Thoracic aorta (tissue), 2 donors: ENCODE measurements around the gene VAPA. TPM values are rescaled to one million over a fixed set of nuclear protein-coding genes. Genes with fewer than 3 reads are reported as not detected.

Source experiments
- ATAC-seq: fragments of 150-250 bp; one replicate; pipeline ENCODE4 v1.8.0; 2017; ENCODE audit warnings: low read depth; ENCODE audit not compliant: insufficient number of reproducible peaks, low FRiP score
- DNase-seq: peaks from one replicate; pipeline ENCODE4 v3.0.0-alpha.2; 2020; ENCODE audit warnings: low spot score
- H3K27ac ChIP-seq, 2 donors: fragments of 200-600 bp; sonication (generic); 1 replicate in 1 of 2; 2 replicates in 1 of 2; pipeline ENCODE4 v1.5.1; 2016; ENCODE audit warnings: mild to moderate bottlenecking in 2 of 2, moderate library complexity in 2 of 2
- H3K27me3 ChIP-seq: fragments of 200-600 bp; sonication (generic); replicated peaks from 2 replicates; pipeline ENCODE4 v1.6.0; 2016; ENCODE audit warnings: mild to moderate bottlenecking; ENCODE audit not compliant: insufficient read depth
- H3K36me3 ChIP-seq: fragments of 200-600 bp; sonication (generic); one replicate; pipeline ENCODE4 v1.5.1; 2016
- H3K4me1 ChIP-seq, 2 donors: fragments of 200-600 bp; sonication (generic); 1 replicate in 1 of 2; 2 replicates in 1 of 2; pipeline versions ENCODE4 v1.5.1 to v1.6.0; 2016; ENCODE audit warnings: low read depth in 2 of 2, mild to moderate bottlenecking in 1 of 2; ENCODE audit not compliant: control insufficient read depth in 1 of 2
- H3K4me3 ChIP-seq: fragments of 200-600 bp; sonication (generic); 2 replicates; pipeline ENCODE4 v1.5.1; 2016; ENCODE audit warnings: mild to moderate bottlenecking
- H3K9me3 ChIP-seq: fragments of 200-600 bp; sonication (generic); 2 replicates; pipeline ENCODE4 v1.5.1; 2016
- CTCF ChIP-seq: fragments of 200-600 bp; sonication (generic); IDR thresholded peaks from one replicate; pipeline ENCODE4 v1.5.1; 2019; ENCODE audit warnings: antibody characterized with exemption
- total RNA-seq, 2 donors: library from RNA; depleted of rRNA; stranded (reverse); fragments of >200 nt; gene quantifications; one replicate each; pipeline versions ENCODE4 v1.1.0 to v1.2.3, GENCODE V29; 2016

The VAPA gene
- total RNA-seq, 2 donors from 2014 or later = 171 to 195 TPM

DNA sequence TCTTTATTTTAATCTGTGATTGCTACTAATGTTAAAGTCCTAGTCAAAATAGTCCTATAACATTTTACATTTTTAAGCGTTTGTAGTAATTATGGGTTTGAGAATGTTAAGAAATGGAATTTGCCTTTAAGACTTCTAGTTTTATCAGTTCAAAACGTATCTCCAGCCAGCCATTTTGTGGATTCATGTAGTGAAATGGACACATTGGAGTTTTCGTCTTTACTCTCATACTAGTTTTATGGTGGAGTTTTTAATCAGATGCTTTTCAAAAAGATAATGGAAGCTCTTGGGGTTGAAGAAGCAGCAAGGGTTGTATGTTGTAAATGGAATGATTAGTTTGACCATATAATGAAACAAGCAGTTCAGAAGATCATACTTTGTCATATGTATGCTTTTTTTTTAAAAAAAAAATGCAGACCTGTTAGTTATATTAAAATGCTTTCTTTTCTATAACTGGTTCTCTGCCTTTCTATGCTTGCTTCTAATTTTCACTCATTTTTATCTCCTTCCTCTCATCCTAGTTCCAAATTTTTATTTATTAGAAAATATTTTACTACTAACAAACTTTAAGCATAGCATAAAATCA, 16.6 kb downstream of the VAPA start:
- ATAC-seq (no peak), DNase-seq (no peak)
- TF ChIP-seq CTCF = no peak
- peaks cover 49 to 73% of the 10 kb centered on the region in 2 donors for H3K4me1 ChIP-seq
- H3K4me3 ChIP-seq = no peak overlapping the region
- H3K36me3 ChIP-seq = no peaks in the 10 kb centered on the region
- no peaks in the 10 kb centered on the region for H3K9me3 ChIP-seq
- no peaks in the 10 kb centered on the region for H3K27me3 ChIP-seq
- no peak overlapping the region for H3K27ac ChIP-seq

GRCh38 chr18:9931146-9931545, 17.3 kb downstream of the VAPA start:
- no peak for DNase-seq
- Histone ChIP-seq H3K27me3 (no peaks in the 10 kb centered on the region), H3K9me3 (no peaks in the 10 kb centered on the region), H3K36me3 (no peaks in the 10 kb centered on the region), H3K4me3 (no peak overlapping the region), H3K4me1 (peaks cover 42 to 66% of the 10 kb centered on the region in 2 donors), H3K27ac (no peak overlapping the region)
- TF ChIP-seq CTCF = no peak
- ATAC-seq = no peak

GRCh38 chr18:9931678-9932077, 17.9 kb downstream of the VAPA start:
- Histone ChIP-seq H3K27ac (no peak overlapping the region), H3K9me3 (no peaks in the 10 kb centered on the region), H3K27me3 (no peaks in the 10 kb centered on the region), H3K4me1 (peaks cover 36 to 61% of the 10 kb centered on the region in 2 donors), H3K36me3 (peaks cover 4% of the 10 kb centered on the region), H3K4me3 (no peak overlapping the region)
- ATAC-seq = no peak
- DNase-seq = no peak
- TF ChIP-seq CTCF = no peak

DNA sequence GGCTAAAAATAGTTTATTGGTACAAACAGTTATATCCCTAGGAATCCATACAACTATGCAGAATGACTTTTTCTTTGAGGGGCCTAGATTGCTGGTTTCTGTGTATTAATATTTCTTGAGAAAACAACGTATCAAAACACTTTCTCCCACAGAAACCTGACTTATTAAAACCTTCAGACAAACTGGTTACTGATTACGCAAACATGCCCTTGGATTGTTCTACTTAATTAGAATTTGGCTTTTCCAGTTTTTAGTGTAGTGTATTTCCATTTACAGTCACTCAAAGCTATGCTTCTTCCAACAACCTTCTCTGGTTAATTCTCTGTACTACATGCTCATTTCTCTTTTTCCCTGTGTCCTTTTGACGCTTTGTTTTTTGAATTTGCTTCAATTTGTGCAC, 20.0 kb downstream of the VAPA start:
- Histone ChIP-seq H3K36me3 (peaks cover 13% of the 10 kb centered on the region), H3K4me1 (peaks cover 19 to 39% of the 10 kb centered on the region in 2 donors), H3K27ac (no peak overlapping the region), H3K4me3 (no peak overlapping the region), H3K9me3 (no peaks in the 10 kb centered on the region), H3K27me3 (no peaks in the 10 kb centered on the region)
- TF ChIP-seq CTCF = no peak
- DNase-seq (no peak), ATAC-seq (no peak)

- Histone ChIP-seq H3K27me3 (no peaks in the 10 kb centered on the region), H3K4me3 (no peak overlapping the region), H3K9me3 (no peaks in the 10 kb centered on the region), H3K4me1 (peaks cover 19 to 35% of the 10 kb centered on the region in 2 donors), H3K27ac (no peak overlapping the region), H3K36me3 (peaks cover 13% of the 10 kb centered on the region)
- DNase-seq = no peak
- ATAC-seq = no peak
- TF ChIP-seq CTCF = no peak
These were observed 20.5 kb downstream of the VAPA start for GRCh38 chr18:9934274-9934673.
